Vagina (tissue), 2 donors: ENCODE measurements around the gene TBX1.

ENCODE experiments used
- CTCF ChIP-seq, 3 experiments: fragments of 450-650 bp in 2 of 3; fragments of 200-600 bp in 1 of 3; sonication (generic) in 1 of 3; IDR thresholded peaks; one replicate each; pipeline ENCODE4 v1.5.1; 2017 to 2019; ENCODE audit warnings: antibody characterized with exemption in 3 of 3, mild to moderate bottlenecking in 2 of 3, moderate library complexity in 2 of 3
- POLR2A ChIP-seq, 2 donors: fragments of 450-650 bp; IDR thresholded peaks; one replicate each; pipeline ENCODE4 v1.6.1; 2017; ENCODE audit warnings: antibody characterized with exemption in 2 of 2, mild to moderate bottlenecking in 2 of 2, moderate library complexity in 2 of 2
- POLR2AphosphoS5 ChIP-seq, 2 donors: sonication (generic); formaldehyde crosslinking; IDR thresholded peaks; one replicate each; pipeline ENCODE4 v1.9.0; 2017; ENCODE audit warnings: antibody characterized with exemption in 2 of 2, mild to moderate bottlenecking in 2 of 2, low read depth in 1 of 2; ENCODE audit not compliant: insufficient read depth in 1 of 2

GRCh38 chr22:19734163-19734562, 26.4 kb upstream of the TBX1 start:
- TF ChIP-seq CTCF (IDR thresholded peaks at IDR 0.05) (no peak), POLR2A (IDR thresholded peaks at IDR 0.05) (no peak), POLR2AphosphoS5 (IDR thresholded peaks at IDR 0.05; ENCODE audit: insufficient read depth in 1 of 2, low read depth in 1 of 2) (no peak)
